HEK293 (cell line): Measurements from ENCODE around the gene PIN1.

Experiments used
- ATF2 ChIP-seq: fragments of 450-650 bp; formaldehyde crosslinking; IDR thresholded peaks from 2 replicates; pipeline ENCODE4 v1.5.1; 2016; ENCODE audit warnings: missing biosample characterization, missing genetic modification characterization, low read depth
- CTCF ChIP-seq: fragments of 450-650 bp; formaldehyde crosslinking; IDR thresholded peaks from 2 replicates; pipeline ENCODE4 v1.5.1; 2016; ENCODE audit warnings: missing biosample characterization, missing genetic modification characterization
- EGR2 ChIP-seq: fragments of 450-650 bp; formaldehyde crosslinking; IDR thresholded peaks from 2 replicates; pipeline ENCODE4 v1.5.1; 2016; ENCODE audit warnings: low read depth, missing biosample characterization, missing genetic modification characterization
- GFI1B ChIP-seq: fragments of 450-650 bp; formaldehyde crosslinking; IDR thresholded peaks from 2 replicates; pipeline ENCODE4 v1.5.1; 2016; ENCODE audit warnings: missing biosample characterization, missing genetic modification characterization
- HOXA7 ChIP-seq: sonication (generic); formaldehyde crosslinking; IDR thresholded peaks from 2 replicates; pipeline ENCODE4 v1.8.1; 2022; ENCODE audit warnings: missing genetic modification reagents, borderline replicate concordance
- KLF1 ChIP-seq: fragments of 450-650 bp; formaldehyde crosslinking; IDR thresholded peaks from 2 replicates; pipeline ENCODE4 v1.5.1; 2016; ENCODE audit warnings: missing biosample characterization, missing genetic modification characterization
- RBAK ChIP-seq: fragments of 450-650 bp; formaldehyde crosslinking; IDR thresholded peaks from 2 replicates; pipeline ENCODE4 v1.5.1; 2016; ENCODE audit warnings: missing biosample characterization, missing genetic modification characterization
- SALL2 ChIP-seq: fragments of 450-650 bp; formaldehyde crosslinking; IDR thresholded peaks from 2 replicates; pipeline ENCODE4 v1.5.0; 2017; ENCODE audit warnings: missing biosample characterization, mild to moderate bottlenecking, missing genetic modification characterization, borderline replicate concordance
- ZNF239 ChIP-seq: fragments of 450-650 bp; formaldehyde crosslinking; IDR thresholded peaks from 2 replicates; pipeline ENCODE4 v1.5.1; 2016; ENCODE audit warnings: missing biosample characterization, missing genetic modification characterization
- ZNF24 ChIP-seq: fragments of 450-650 bp; formaldehyde crosslinking; IDR thresholded peaks from 2 replicates; pipeline ENCODE4 v1.5.1; 2016; ENCODE audit warnings: missing biosample characterization, missing genetic modification characterization
- ZNF530 ChIP-seq: fragments of 450-650 bp; formaldehyde crosslinking; IDR thresholded peaks from 2 replicates; pipeline ENCODE4 v1.5.1; 2016; ENCODE audit warnings: low read depth, missing biosample characterization, missing genetic modification characterization
- ZNF626 ChIP-seq: fragments of 450-650 bp; sonication (Bioruptor Pico); formaldehyde crosslinking; IDR thresholded peaks from 2 replicates; pipeline ENCODE4 v1.5.1; 2018; ENCODE audit warnings: missing biosample characterization, missing genetic modification characterization, inconsistent platforms
- ZSCAN18 ChIP-seq: fragments of 450-650 bp; formaldehyde crosslinking; IDR thresholded peaks from 2 replicates; pipeline ENCODE4 v1.5.1; 2016; ENCODE audit warnings: missing biosample characterization, missing genetic modification characterization
- TF ChIP-seq, protein P1 (sequence below): fragments of 450-650 bp; formaldehyde crosslinking; IDR thresholded peaks from 2 replicates; pipeline ENCODE4 v1.5.1; 2016; ENCODE audit warnings: missing biosample characterization, missing genetic modification characterization

DNA sequence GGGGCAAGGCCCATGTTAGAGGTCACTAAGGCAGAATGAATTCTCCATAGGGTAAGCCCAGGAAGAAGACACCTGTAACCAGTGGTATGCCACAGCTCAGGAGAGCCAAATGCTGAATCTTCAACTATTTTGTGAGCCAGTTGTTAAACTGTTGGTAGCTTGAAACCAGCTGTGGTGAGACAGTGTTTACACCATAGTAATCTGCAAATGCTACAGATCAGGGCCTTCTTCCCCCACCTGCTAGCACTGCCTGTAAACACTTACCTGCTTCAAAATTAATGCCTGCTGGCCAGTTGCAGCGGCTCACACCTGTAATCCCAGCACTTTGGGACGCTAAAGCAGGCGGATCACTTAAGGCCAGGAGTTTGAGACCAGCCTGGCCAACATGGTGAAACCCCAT is 28.3 kb upstream of the PIN1 start:
- TF ChIP-seq SALL2 (tag by site-specific recombination), result no peak
- TF ChIP-seq HOXA7 (CRISPR knock-in tag), result no peak
- TF ChIP-seq, protein P1, sequence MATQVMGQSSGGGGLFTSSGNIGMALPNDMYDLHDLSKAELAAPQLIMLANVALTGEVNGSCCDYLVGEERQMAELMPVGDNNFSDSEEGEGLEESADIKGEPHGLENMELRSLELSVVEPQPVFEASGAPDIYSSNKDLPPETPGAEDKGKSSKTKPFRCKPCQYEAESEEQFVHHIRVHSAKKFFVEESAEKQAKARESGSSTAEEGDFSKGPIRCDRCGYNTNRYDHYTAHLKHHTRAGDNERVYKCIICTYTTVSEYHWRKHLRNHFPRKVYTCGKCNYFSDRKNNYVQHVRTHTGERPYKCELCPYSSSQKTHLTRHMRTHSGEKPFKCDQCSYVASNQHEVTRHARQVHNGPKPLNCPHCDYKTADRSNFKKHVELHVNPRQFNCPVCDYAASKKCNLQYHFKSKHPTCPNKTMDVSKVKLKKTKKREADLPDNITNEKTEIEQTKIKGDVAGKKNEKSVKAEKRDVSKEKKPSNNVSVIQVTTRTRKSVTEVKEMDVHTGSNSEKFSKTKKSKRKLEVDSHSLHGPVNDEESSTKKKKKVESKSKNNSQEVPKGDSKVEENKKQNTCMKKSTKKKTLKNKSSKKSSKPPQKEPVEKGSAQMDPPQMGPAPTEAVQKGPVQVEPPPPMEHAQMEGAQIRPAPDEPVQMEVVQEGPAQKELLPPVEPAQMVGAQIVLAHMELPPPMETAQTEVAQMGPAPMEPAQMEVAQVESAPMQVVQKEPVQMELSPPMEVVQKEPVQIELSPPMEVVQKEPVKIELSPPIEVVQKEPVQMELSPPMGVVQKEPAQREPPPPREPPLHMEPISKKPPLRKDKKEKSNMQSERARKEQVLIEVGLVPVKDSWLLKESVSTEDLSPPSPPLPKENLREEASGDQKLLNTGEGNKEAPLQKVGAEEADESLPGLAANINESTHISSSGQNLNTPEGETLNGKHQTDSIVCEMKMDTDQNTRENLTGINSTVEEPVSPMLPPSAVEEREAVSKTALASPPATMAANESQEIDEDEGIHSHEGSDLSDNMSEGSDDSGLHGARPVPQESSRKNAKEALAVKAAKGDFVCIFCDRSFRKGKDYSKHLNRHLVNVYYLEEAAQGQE (tag by site-specific recombination), result no peak
- TF ChIP-seq KLF1, result no peak
- TF ChIP-seq ZNF239 (tag by site-specific recombination), result no peak
- TF ChIP-seq ZNF626, result no peak
- no peak for TF ChIP-seq ATF2 (tag by site-specific recombination)
- no peak for TF ChIP-seq RBAK (tag by site-specific recombination)
- no peak for TF ChIP-seq ZNF530 (tag by site-specific recombination)
- no peak for TF ChIP-seq EGR2 (tag by site-specific recombination)
- TF ChIP-seq ZNF24, result no peak
- no peak for TF ChIP-seq ZSCAN18 (tag by site-specific recombination)
- TF ChIP-seq CTCF (tag by site-specific recombination), result no peak
- no peak for TF ChIP-seq GFI1B
